Measurements from ENCODE around the gene AP2A1.
"Not testable (repeated sequence)": the region's sequence is repeated elsewhere in the genome, so short reads cannot be mapped to it uniquely, and the experiment has no call there.

AP2A1 gene

GRCh38 chr19:49766930-49767299 lies at the start of gene AP2A1:
Gene AP2A1, plus strand, starts transcription at chr19:49767001. Its CDS starts 133 bp downstream, at chr19:49767134.
- DNase-seq (ENCODE audit: low read depth): no peak

GRCh38 chr19:49718511-49718910 lies 48.3 kb upstream of the AP2A1 start:
- no peak for DNase-seq (ENCODE audit: low read depth)

DNA sequence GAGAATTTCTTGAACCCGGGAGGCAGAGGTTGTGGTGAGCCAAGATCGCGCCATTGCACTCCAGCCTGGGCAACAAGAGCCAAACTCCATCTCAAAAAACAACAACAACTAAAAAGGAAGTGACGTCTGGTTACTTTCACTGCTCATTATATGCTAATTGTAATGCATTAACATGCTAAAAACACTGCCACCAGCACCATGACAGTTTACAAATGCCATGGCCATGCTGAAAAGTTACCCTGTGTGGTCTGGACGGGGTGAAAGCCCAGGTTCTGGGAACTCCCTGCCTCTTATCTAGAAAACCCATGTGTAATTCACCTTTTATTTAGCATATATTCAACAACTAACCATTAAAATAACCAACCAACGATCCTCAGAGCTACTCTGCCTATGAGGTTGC lies 47.8 kb upstream of the AP2A1 start:
- no peak for DNase-seq (ENCODE audit: low read depth)

GRCh38 chr19:49719420-49719819 lies 47.4 kb upstream of the AP2A1 start:
- not testable (repeated sequence) for DNase-seq (ENCODE audit: low read depth)

- DNase-seq (ENCODE audit: low read depth): no peak
Observed at GRCh38 chr19:49727217-49728030, 39.4 kb upstream of the AP2A1 start.

GRCh38 chr19:49730166-49730565 lies 36.6 kb upstream of the AP2A1 start:
- DNase-seq (ENCODE audit: low read depth): no peak

- no peak for DNase-seq (ENCODE audit: low read depth)
Observed at GRCh38 chr19:49738268-49738667, 28.5 kb upstream of the AP2A1 start.

- no peak for DNase-seq (ENCODE audit: low read depth)
Observed at GRCh38 chr19:49739098-49739497, 27.7 kb upstream of the AP2A1 start.

- no peak for DNase-seq (ENCODE audit: low read depth)
Observed at GRCh38 chr19:49739933-49740332, 26.9 kb upstream of the AP2A1 start.

- peak; percentile 35 for DNase-seq (ENCODE audit: low read depth)
Observed at GRCh38 chr19:49741210-49741844, 25.5 kb upstream of the AP2A1 start.

- no peak for DNase-seq (ENCODE audit: low read depth)
Observed at GRCh38 chr19:49744946-49745381, 21.8 kb upstream of the AP2A1 start.

DNA sequence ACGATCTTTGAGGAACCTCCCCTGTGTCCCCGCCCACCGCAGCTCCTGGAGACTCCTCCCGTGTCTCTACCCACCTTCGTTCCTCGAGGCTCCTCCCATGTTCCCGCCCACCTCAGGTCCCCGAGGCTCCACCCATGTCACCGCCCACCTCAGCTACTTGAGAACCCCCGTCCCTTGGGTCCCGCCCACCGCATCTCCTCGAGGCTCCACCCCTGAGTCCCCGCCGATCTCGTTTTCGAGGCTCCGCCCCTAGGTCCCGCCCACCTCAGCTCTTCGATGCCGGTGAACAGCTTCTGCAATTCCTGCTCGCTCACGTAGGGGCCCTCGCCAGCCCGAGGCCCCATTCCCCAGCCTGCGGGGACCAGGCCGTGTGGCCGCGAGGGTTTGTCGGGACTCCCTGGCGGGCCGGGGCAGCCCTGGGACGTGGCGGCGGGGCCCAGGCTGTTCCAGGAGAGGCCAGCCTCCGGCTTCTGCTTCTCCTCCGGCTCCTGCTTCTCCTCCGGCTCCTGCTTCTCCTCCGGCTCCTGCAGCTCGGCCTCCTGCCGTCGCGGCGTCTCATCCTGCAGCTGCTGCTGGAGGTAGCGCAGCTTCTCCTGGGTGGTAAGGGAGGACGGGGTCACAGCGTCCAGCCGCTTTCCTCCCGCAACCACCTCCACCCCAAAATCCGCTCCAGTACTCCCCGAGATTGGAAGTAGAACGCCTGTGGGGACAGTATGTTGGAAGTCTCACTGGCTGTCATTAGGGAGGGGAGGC lies 20.4 kb upstream of the AP2A1 start:
- DNase-seq (ENCODE audit: low read depth): peak; percentile 49

DNA sequence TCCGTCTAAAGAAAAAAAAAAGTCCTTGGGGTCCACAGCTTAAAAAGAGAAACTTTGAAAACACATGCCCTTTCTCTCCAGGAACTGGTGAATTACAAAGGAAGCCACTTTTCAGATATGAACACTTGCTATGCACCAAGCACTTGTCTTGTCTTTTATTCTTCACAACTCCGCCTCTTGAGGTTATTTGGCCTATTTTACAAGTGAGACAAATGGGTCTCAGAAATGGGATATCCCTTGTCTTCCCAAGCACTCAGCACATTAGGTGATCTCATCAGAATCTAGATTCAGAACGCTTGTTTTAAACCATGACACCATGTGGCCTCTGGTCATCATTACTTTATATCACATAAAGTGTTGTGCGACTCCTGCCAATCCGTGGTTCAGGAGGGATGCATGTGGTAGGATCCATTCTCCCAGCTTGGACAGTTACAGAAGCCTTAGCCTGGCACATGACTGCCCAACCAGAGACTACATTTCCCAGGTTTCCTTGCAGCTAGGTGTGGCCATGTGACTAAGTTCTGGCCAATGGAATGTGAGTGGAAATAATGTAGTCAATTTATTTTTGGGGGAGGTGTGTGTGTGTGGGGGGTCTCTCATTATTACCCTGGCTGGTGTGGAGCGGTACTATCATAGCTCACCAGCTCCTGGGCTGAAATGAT lies 17.6 kb upstream of the AP2A1 start:
- peak; percentile 46 for DNase-seq (ENCODE audit: low read depth)

DNA sequence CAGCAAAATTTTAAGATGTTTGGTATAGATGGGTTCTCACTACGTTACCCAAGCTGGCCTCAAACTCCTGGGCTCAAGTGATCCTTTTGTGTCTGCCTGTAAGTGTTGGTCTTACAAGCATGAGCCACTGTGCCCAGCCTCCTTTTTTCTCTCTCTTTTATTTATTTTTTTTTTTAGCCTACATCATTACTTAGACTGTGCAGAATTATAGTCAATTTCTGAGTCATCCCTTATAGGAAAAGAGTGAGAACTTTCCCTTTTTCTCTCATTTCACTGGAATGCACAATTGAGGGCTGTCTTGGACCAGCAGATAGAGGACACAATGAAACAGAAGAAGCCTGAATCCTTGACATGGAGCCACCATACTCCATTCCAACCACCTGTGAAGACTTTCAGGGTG lies 17.0 kb upstream of the AP2A1 start:
- DNase-seq (ENCODE audit: low read depth): peak; percentile 49

GRCh38 chr19:49752701-49753100 lies 14.1 kb upstream of the AP2A1 start:
- DNase-seq (ENCODE audit: low read depth): no peak

- DNase-seq (ENCODE audit: low read depth): no peak
Observed at GRCh38 chr19:49755956-49756355, 10.8 kb upstream of the AP2A1 start.

GRCh38 chr19:49758292-49758691 lies 8.5 kb upstream of the AP2A1 start:
- peak; percentile 91 for DNase-seq (ENCODE audit: low read depth)

DNA sequence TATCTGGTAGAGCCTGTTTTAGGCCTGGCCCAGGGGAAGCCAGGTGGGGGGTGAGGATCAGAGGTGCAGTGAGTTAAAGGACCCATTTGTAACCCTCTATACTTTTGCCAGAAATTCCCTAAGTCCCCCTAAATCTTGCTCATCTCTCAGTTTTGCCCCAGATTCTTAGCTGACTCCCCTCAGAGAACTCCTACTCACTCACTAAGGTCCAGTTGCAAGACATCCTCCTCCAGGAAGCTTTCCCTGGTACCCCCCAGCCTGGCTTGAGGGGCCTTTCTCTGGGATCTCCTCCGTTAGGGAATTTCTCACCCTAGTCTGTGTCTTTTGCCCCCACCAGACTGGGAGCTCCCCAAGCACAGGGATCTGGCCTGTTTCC lies 5.6 kb upstream of the AP2A1 start:
- DNase-seq (ENCODE audit: low read depth): no peak

DNA sequence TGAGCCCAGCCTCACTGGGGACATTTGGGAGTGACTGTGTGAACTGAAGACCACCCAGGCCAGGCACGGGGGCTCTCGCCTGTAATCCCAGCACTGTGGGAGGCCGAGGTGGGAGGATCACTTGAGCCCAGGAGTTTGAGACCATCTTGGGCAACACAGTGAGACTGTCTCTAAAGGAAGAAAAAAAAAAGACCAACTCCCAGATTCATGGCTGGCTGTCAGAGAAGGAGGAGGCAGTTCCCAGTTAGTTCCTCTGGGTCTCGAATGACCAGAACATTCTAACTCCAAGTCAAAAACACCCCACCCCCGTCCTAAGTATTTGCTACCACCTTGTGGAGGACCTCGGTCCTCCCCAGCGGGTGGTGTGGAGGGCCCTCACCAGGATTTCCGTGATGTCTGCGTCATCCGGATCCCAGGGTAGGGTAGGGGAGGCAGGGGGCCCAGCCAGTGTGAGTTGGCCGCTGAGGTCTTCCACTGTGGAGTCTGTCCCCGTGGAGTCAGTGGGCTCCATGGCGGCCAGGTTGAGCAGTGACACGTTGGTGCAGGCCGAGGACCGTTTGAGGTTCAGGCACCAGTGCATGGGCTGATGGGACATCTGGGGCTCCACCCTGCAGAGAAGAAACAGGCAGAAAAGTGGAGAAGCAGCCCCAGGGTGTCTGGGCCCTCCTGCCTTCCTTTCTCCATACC lies 5.0 kb upstream of the AP2A1 start:
- DNase-seq (ENCODE audit: low read depth): peak; percentile 50

DNA sequence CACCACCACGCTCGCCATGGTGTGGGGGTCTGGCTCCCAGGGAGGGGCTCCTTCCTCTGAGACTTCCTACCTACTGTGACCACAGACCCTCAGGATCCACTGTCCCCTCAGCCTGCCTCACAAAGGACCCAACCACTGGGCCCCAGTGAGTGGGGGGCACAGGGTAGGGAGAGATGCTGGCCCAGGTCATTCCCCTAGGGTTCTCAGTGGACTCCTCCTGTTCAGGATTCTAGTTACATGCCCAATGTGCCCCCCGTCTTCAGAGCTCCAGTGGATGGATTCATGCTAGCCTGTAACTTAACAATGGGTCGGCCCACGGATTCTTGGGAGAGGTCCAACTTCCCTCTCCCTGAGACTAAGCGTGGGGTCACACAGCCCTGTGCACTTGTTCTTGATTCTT lies 3.6 kb upstream of the AP2A1 start, which contains the start of gene TSKS:
TSKS (minus strand) TSS at position 77 of the 400 bp plus-strand sequence; CDS start at position 18, 59 bp downstream.
- DNase-seq (ENCODE audit: low read depth): no peak

GRCh38 chr19:49764341-49764740 lies 2.5 kb upstream of the AP2A1 start:
- no peak for DNase-seq (ENCODE audit: low read depth)

Data from ELR (cell line).